ENCODE measurements around the gene KCTD8.

The KCTD8 gene

GRCh38 chr4:44326741-44327140, 121.9 kb downstream of the KCTD8 start:
- no peaks in the 10 kb centered on the region for H3K4me1 ChIP-seq (ENCODE audit: control insufficient read depth, insufficient read depth, low read length)
- H3K36me3 ChIP-seq (ENCODE audit: control insufficient read depth, insufficient read depth, low read length) = no peaks in the 10 kb centered on the region
- DNase-seq (ENCODE audit: low read depth, low spot score) = no peak
- no peaks in the 10 kb centered on the region for H3K9me3 ChIP-seq (ENCODE audit: control insufficient read depth, insufficient read depth, low read length)
- H3K27ac ChIP-seq (ENCODE audit: low read length) = no peak overlapping the region
- no CpG with 5 or more reads among the region's 2 CpGs for WGBS (ENCODE audit: insufficient coverage, insufficient read length)
- H3K27me3 ChIP-seq (ENCODE audit: control insufficient read depth, insufficient read depth, low read length) = no peaks in the 10 kb centered on the region
- H3K4me3 ChIP-seq (ENCODE audit: low read length) = no peak overlapping the region

- H3K27me3 ChIP-seq (ENCODE audit: control insufficient read depth, insufficient read depth, low read length) = no peaks in the 10 kb centered on the region
- H3K4me3 ChIP-seq (ENCODE audit: low read length) = no peak overlapping the region
- no peaks in the 10 kb centered on the region for H3K9me3 ChIP-seq (ENCODE audit: control insufficient read depth, insufficient read depth, low read length)
- H3K36me3 ChIP-seq (ENCODE audit: control insufficient read depth, insufficient read depth, low read length) = no peaks in the 10 kb centered on the region
- H3K4me1 ChIP-seq (ENCODE audit: control insufficient read depth, insufficient read depth, low read length) = no peaks in the 10 kb centered on the region
- no peak for DNase-seq (ENCODE audit: low read depth, low spot score)
- WGBS (ENCODE audit: insufficient coverage, insufficient read length) = no CpG with 5 or more reads among the region's 2 CpGs
- no peak overlapping the region for H3K27ac ChIP-seq (ENCODE audit: low read length)
Measured at GRCh38 chr4:44320833-44321232, 127.8 kb downstream of the KCTD8 start.

GRCh38 chr4:44319129-44319528, 129.5 kb downstream of the KCTD8 start:
- no peaks in the 10 kb centered on the region for H3K36me3 ChIP-seq (ENCODE audit: control insufficient read depth, insufficient read depth, low read length)
- no peaks in the 10 kb centered on the region for H3K27me3 ChIP-seq (ENCODE audit: control insufficient read depth, insufficient read depth, low read length)
- no peaks in the 10 kb centered on the region for H3K4me1 ChIP-seq (ENCODE audit: control insufficient read depth, insufficient read depth, low read length)
- H3K4me3 ChIP-seq (ENCODE audit: low read length) = no peak overlapping the region
- no peak for DNase-seq (ENCODE audit: low read depth, low spot score)
- no peak overlapping the region for H3K27ac ChIP-seq (ENCODE audit: low read length)
- no peaks in the 10 kb centered on the region for H3K9me3 ChIP-seq (ENCODE audit: control insufficient read depth, insufficient read depth, low read length)
- no CpG with 5 or more reads among the region's 3 CpGs for WGBS (ENCODE audit: insufficient coverage, insufficient read length)

DNA sequence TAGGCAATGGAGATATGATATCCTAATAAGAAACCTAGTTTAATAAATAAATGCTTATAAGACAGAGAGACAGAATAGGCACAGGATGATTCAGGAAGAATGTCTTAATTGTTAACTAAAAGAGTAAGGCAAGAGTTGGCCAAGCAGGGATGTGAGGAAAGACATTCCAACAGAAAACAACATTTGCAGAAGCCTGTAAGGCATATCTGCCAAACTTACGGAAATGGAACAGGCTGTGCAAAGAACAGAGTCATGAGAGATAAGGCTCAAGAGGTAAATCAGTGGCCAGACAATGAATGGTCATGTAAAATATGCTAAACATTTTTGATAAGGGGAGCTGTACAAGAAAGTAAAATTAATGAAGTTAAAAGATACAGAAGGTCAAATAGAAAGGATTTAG, 134.9 kb downstream of the KCTD8 start:
- no peaks in the 10 kb centered on the region for H3K27me3 ChIP-seq (ENCODE audit: control insufficient read depth, insufficient read depth, low read length)
- no peaks in the 10 kb centered on the region for H3K36me3 ChIP-seq (ENCODE audit: control insufficient read depth, insufficient read depth, low read length)
- no peak overlapping the region for H3K27ac ChIP-seq (ENCODE audit: low read length)
- no CpG with 5 or more reads among the region's 1 CpG for WGBS (ENCODE audit: insufficient coverage, insufficient read length)
- H3K9me3 ChIP-seq (ENCODE audit: control insufficient read depth, insufficient read depth, low read length) = no peaks in the 10 kb centered on the region
- H3K4me1 ChIP-seq (ENCODE audit: control insufficient read depth, insufficient read depth, low read length) = no peaks in the 10 kb centered on the region
- no peak for DNase-seq (ENCODE audit: low read depth, low spot score)
- no peak overlapping the region for H3K4me3 ChIP-seq (ENCODE audit: low read length)

DNA sequence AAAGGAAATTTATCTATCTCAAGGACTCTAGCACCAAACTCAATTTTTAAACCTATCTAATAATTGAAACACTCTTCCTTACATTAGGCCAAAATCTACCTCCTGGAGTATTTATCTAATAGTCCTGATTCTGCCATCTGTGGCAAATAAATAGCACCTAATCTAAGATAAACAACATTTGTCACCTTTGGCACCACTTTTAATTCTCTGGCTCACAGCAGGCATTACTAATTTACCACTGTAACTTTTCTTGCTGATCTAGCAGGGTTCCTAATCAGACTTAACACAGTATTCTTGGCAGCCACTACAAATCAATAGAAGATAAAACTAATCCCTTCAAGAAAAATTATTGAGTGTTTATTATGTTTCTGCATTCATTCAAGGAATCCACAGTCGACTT, 161.1 kb downstream of the KCTD8 start:
- Histone ChIP-seq H3K4me3 (ENCODE audit: low read length) (no peak overlapping the region), H3K36me3 (ENCODE audit: control insufficient read depth, insufficient read depth, low read length) (no peaks in the 10 kb centered on the region), H3K27me3 (ENCODE audit: control insufficient read depth, insufficient read depth, low read length) (no peaks in the 10 kb centered on the region), H3K27ac (ENCODE audit: low read length) (no peak overlapping the region), H3K9me3 (ENCODE audit: control insufficient read depth, insufficient read depth, low read length) (no peaks in the 10 kb centered on the region), H3K4me1 (ENCODE audit: control insufficient read depth, insufficient read depth, low read length) (no peaks in the 10 kb centered on the region)
- no CpG with 5 or more reads among the region's 1 CpG for WGBS (ENCODE audit: insufficient coverage, insufficient read length)
- DNase-seq (ENCODE audit: low read depth, low spot score) = no peak

- Histone ChIP-seq H3K4me1 (ENCODE audit: control insufficient read depth, insufficient read depth, low read length) (no peaks in the 10 kb centered on the region), H3K27me3 (ENCODE audit: control insufficient read depth, insufficient read depth, low read length) (no peaks in the 10 kb centered on the region), H3K4me3 (ENCODE audit: low read length) (no peak overlapping the region), H3K36me3 (ENCODE audit: control insufficient read depth, insufficient read depth, low read length) (no peaks in the 10 kb centered on the region), H3K9me3 (ENCODE audit: control insufficient read depth, insufficient read depth, low read length) (no peaks in the 10 kb centered on the region), H3K27ac (ENCODE audit: low read length) (no peak overlapping the region)
- DNase-seq (ENCODE audit: low read depth, low spot score) = no peak
- no CpG with 5 or more reads among the region's 1 CpG for WGBS (ENCODE audit: insufficient coverage, insufficient read length)
Measured at GRCh38 chr4:44279469-44279868, 169.1 kb downstream of the KCTD8 start.

GRCh38 chr4:44279066-44279465, 169.5 kb downstream of the KCTD8 start:
- Histone ChIP-seq H3K4me3 (ENCODE audit: low read length) (no peak overlapping the region), H3K4me1 (ENCODE audit: control insufficient read depth, insufficient read depth, low read length) (no peaks in the 10 kb centered on the region), H3K9me3 (ENCODE audit: control insufficient read depth, insufficient read depth, low read length) (no peaks in the 10 kb centered on the region), H3K27me3 (ENCODE audit: control insufficient read depth, insufficient read depth, low read length) (no peaks in the 10 kb centered on the region), H3K36me3 (ENCODE audit: control insufficient read depth, insufficient read depth, low read length) (no peaks in the 10 kb centered on the region), H3K27ac (ENCODE audit: low read length) (no peak overlapping the region)
- no peak for DNase-seq (ENCODE audit: low read depth, low spot score)
- no CpG with 5 or more reads among the region's 1 CpG for WGBS (ENCODE audit: insufficient coverage, insufficient read length)

DNA sequence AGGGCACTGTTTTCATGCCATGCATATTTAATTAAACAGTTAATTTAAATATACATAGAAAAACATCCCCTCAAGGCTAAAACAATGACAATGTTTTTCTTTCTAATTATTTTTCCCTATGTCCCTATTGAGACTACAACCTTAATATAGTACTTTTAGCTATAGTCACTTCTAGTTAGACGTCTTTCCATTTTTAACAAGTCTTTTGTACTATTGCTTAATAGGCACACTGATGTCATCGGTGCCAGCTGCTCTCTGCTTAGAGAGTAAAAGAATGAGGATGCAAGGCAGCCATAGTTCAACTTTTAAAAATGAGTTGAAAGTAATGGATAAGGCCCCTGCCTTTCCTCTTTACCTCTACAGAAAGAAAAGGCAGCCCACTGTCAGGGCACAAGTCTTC, 191.1 kb downstream of the KCTD8 start:
- H3K27me3 ChIP-seq (ENCODE audit: control insufficient read depth, insufficient read depth, low read length) = no peaks in the 10 kb centered on the region
- no CpG with 5 or more reads among the region's 2 CpGs for WGBS (ENCODE audit: insufficient coverage, insufficient read length)
- H3K4me3 ChIP-seq (ENCODE audit: low read length) = no peak overlapping the region
- H3K4me1 ChIP-seq (ENCODE audit: control insufficient read depth, insufficient read depth, low read length) = no peaks in the 10 kb centered on the region; the same call in 1 of the 2 replicates
- no peak overlapping the region for H3K27ac ChIP-seq (ENCODE audit: low read length)
- H3K36me3 ChIP-seq (ENCODE audit: control insufficient read depth, insufficient read depth, low read length) = no peaks in the 10 kb centered on the region
- no peak for DNase-seq (ENCODE audit: low read depth, low spot score)
- H3K9me3 ChIP-seq (ENCODE audit: control insufficient read depth, insufficient read depth, low read length) = no peaks in the 10 kb centered on the region

- no peak overlapping the region for H3K4me3 ChIP-seq (ENCODE audit: low read length)
- H3K27me3 ChIP-seq (ENCODE audit: control insufficient read depth, insufficient read depth, low read length) = no peaks in the 10 kb centered on the region
- H3K36me3 ChIP-seq (ENCODE audit: control insufficient read depth, insufficient read depth, low read length) = no peaks in the 10 kb centered on the region
- H3K27ac ChIP-seq (ENCODE audit: low read length) = no peak overlapping the region
- no peaks in the 10 kb centered on the region; the same call in 1 of the 2 replicates for H3K4me1 ChIP-seq (ENCODE audit: control insufficient read depth, insufficient read depth, low read length)
- DNase-seq (ENCODE audit: low read depth, low spot score) = no peak
- no CpG with 5 or more reads among the region's 2 CpGs for WGBS (ENCODE audit: insufficient coverage, insufficient read length)
- H3K9me3 ChIP-seq (ENCODE audit: control insufficient read depth, insufficient read depth, low read length) = no peaks in the 10 kb centered on the region
Measured at GRCh38 chr4:44256414-44256813, 192.2 kb downstream of the KCTD8 start.

GRCh38 chr4:44237643-44238042, 211.0 kb downstream of the KCTD8 start:
- Histone ChIP-seq H3K27ac (ENCODE audit: low read length) (no peak overlapping the region), H3K36me3 (ENCODE audit: control insufficient read depth, insufficient read depth, low read length) (no peaks in the 10 kb centered on the region), H3K4me1 (ENCODE audit: control insufficient read depth, insufficient read depth, low read length) (no peaks in the 10 kb centered on the region), H3K9me3 (ENCODE audit: control insufficient read depth, insufficient read depth, low read length) (no peaks in the 10 kb centered on the region), H3K27me3 (ENCODE audit: control insufficient read depth, insufficient read depth, low read length) (peaks cover 1% of the 10 kb centered on the region; the same call in 1 of the 2 replicates), H3K4me3 (ENCODE audit: low read length) (no peak overlapping the region)
- no peak for DNase-seq (ENCODE audit: low read depth, low spot score)

GRCh38 chr4:44235897-44236296, 212.7 kb downstream of the KCTD8 start:
- Histone ChIP-seq H3K27ac (ENCODE audit: low read length) (no peak overlapping the region), H3K36me3 (ENCODE audit: control insufficient read depth, insufficient read depth, low read length) (no peaks in the 10 kb centered on the region), H3K27me3 (ENCODE audit: control insufficient read depth, insufficient read depth, low read length) (peaks cover 1% of the 10 kb centered on the region; the same call in 1 of the 2 replicates), H3K4me3 (ENCODE audit: low read length) (no peak overlapping the region), H3K4me1 (ENCODE audit: control insufficient read depth, insufficient read depth, low read length) (no peaks in the 10 kb centered on the region), H3K9me3 (ENCODE audit: control insufficient read depth, insufficient read depth, low read length) (no peaks in the 10 kb centered on the region)
- no peak for DNase-seq (ENCODE audit: low read depth, low spot score)
- WGBS (ENCODE audit: insufficient coverage, insufficient read length) = no CpG with 5 or more reads among the region's 3 CpGs

All from iPS DF 6.9 (cell line).